Raji (cell line): Measurements from ENCODE around the gene VMP1.

Experiments used
- POLR2A ChIP-seq: IDR thresholded peaks from 2 replicates; pipeline ENCODE4 v1.6.1; 2011; ENCODE audit warnings: low read depth, low read length, control low read depth; ENCODE audit not compliant: insufficient read depth

Gene VMP1

DNA sequence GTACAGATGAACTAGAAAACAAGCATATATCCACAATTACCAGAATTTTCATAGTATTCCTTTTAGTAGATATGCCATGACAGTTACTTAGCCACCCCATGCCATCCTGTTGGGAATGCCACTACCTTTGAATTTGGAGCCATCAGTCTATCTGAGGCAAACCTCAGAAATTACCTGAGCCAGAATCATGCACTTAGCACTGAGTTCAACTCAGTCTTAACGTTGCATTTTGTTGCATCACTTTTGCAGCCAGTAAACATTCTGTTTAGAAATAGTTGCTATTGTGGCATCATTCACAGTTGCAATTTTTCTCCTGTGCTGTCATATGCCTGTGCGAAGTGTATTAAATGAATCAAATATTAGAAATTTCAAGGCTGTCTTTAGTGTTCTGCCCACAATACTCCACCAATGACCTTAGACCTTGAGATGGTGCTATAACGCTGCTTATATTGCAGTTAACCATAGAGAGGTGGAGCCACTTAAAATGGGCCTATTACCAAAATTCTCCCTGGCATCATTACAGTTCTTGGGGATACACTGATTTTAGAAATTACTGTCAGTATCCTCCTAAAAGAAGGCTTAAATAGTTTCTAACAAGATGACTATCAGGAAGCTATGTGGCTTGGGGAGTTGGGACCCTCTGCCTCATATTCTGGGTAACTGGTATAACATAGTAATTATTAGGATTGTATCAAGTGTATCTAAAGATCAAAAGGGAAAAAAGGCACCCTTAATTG is 11.3 kb upstream of the VMP1 start:
- TF ChIP-seq POLR2A, result no peak

DNA sequence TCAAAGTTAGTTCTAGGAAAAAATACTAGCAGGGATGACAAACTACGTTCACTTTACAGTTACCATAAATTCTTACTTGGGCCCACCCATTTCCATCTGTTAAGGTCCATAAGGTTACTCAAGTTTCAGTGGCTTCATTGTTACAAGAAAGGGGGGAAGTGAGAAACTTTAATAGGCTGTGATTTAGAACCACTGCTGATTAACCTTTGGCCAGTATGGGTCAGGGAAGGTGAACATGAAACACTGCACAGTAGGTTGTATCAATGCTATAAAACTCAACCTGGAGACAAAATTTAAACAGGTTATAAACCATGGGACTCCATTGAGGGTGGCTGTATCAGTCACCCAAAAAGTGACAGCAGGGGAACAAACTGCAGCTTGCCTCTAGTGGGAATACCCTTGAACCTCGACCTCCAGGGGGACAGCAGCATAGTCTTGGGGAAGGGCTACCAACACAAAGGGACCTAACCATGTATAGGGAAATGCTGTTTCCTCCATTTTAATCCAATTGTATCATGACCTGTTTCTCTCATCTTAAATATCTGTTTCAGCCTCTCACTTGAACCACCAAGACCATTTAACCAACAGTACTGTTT is 10.7 kb upstream of the VMP1 start:
- TF ChIP-seq POLR2A, result no peak

DNA sequence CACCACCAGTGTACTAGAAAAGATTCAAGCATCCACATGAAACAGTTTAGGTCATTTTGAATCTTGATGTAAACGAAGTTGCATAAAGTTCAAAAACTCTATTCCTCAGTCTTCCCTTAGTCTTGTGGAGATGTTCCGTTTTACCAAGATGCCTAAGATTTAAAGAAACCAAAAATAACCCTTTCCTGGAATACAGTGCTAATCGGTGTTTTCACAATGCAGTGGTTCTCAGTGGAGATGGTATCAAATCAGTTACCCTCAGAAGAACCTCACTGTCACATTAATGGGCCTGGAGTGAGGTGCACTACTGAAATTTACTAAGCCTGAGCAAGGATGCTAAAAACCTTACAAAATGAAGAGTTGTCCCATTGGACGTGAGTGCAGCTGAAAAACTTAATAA is 9.3 kb upstream of the VMP1 start:
- no peak for TF ChIP-seq POLR2A

DNA sequence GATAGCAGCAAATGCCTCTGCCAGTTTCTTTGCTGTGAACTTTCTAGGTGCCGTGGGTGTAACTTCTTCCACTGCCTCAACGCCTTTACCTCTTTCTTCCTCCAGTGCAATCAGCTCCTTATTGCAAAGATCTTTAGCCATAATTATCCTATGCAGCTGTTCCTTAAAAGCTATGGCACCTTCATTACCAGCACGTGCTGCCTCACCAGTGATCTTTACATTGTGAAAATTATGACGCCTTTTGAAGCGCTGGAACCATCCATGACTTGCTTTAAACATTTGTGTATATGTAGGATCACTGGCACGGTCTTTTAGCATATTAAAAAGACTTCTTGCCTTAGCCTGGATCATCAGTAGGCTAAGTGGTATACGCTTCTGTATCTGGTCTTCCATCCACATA is 8.2 kb upstream of the VMP1 start:
- TF ChIP-seq POLR2A, result no peak

DNA sequence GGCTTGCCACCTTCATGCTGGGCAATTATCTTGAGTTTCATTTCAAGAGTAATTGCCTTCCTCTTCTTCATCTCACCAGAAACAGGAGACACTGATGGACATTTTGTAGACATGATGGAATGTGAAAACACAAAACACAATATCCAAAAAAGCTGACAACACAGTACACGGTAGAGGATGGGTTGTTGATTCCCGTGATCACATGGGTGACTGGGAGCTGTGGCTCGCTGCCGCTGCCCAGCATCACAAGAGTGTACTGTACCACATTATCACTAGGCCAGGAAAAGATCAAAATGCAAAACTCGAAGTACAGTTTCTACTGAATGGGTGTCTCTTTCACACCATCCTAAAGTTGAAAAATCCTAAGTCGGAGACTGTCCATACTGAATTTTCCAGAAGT is 7.7 kb upstream of the VMP1 start:
- no peak for TF ChIP-seq POLR2A

DNA sequence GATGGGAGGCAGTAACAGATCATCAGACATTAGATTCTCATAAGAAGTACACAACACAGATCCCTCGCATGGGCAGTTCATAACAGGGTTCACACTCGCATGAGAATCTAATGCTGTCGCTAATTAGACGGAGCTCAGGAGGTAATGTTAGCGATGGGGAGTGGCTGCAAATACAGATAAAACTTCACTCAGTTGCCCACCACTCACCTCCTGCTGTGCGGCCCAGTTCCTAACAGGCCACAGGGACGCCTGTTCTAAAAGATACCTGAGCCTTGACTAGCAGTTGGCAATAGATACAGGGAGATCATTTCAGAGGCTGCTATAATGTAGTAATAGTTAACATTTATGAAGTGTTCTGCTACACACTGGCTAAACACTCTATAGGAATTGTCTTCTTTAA is 5.2 kb upstream of the VMP1 start:
- no peak for TF ChIP-seq POLR2A

DNA sequence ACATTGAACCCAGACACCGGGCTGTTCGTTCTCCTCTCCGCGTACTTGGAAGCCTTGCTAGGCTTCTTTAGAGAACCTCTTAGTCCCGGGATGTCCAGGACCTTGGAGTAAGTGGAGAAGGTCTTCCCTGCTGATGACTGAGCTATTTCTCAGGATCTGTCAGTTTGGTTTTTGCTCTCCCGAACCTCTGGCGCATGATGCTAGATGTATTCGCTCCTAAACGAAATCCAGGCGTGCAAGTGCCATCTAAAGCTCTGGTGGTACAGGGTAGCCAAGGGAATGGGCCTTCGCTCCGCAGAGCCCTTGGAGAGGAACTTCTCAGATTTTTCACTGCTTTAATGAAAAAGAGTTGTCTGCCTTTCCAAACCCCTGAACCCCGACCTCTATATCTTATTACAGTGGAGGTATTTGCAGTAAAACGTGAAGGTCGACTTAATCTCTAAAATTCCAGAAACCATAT is 547 bp downstream of the VMP1 start:
- TF ChIP-seq POLR2A, result no peak

DNA sequence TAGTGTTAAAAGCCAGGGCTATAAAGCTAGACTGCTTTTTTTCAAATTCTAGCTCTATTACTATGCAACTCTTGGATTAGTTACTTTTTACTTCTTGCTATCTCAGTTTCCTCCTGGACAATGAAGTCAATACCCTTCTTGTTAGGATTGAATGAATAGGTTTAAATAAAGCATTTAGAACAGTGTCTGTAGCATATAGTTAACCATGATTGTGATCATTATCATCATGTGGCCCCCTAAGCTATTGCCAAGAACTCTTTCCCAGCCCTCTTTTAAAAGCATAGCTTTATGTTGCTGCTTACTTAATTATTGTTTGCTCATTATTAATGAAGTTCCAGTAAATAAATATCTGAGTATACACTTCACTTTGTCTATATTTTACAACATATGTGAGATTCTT is 4.5 kb downstream of the VMP1 start:
- TF ChIP-seq POLR2A, result no peak

DNA sequence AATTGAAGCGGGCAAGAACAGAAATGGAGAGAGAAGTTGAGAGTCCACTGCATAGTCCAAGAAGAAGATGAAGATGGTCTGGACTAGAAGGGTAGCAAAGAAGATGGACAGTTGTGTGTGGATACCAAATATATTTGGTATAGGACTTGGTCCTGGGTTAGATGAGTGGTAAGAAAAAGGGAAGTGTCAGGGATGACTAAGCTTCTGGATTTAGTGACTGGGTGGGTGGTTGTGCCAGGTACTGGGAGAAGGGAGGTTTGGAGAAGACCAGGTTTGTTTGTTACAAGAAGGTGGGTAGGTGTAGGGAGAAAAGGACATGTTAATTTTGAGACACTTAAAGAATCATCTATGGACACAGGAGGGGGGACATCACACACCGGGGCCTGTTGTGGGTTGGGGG is 5.4 kb downstream of the VMP1 start:
- no peak for TF ChIP-seq POLR2A

DNA sequence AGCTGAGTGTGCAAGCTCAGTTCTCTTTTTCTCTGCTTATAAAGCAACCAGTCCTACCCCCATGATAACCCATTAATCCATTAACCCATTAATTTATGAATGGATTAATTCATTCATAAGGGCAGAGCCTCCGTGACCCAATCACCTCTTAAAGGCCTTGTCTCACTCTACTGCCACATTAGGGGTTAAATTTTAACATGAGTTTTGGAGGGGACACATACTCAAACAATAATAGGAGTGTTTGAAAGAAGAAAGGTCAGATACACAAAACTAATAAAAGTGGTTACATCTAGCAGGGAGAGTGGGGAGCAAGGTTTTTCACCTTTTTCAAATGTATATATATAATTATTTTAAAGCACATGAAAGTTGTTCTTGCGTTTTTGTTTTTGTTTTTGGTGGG is 6.8 kb downstream of the VMP1 start:
- no peak for TF ChIP-seq POLR2A

DNA sequence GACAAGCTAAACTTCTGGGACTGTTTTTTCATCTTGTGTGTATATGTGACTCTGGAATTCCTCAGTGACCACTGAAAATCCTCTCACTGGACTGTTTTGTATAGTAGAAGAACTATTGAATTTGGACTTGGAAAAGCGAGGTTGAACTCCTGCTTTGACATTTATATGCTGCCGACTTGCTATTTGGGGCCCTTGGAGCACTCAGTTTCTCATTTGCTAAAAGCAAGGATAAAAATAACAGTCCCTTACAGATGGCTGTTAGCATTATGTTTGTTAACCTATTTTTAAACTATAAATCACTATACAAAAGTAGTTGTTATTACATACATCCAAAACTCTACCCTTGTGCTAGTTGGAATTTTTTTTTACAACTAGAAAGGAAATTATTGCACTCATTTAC is 9.0 kb downstream of the VMP1 start:
- TF ChIP-seq POLR2A, result no peak

DNA sequence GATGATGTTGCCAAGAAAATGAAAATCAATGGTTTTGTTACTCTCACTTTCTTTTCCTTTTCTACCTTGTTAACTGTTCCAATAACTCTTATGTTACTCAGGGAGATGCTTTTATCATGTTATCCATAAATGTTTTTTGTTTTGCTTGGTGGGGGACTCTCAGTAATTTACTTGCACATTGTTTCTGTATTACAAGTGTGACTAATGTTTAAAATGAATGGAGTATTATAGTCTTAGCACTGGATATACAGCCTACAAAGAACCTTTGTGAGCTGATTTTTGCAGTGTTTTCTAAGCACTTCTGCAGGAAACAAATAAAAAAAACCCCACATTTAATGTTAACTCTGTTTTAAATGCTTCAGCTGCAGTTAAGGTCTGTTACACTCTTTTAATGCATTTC is 12.1 kb downstream of the VMP1 start:
- no peak for TF ChIP-seq POLR2A

DNA sequence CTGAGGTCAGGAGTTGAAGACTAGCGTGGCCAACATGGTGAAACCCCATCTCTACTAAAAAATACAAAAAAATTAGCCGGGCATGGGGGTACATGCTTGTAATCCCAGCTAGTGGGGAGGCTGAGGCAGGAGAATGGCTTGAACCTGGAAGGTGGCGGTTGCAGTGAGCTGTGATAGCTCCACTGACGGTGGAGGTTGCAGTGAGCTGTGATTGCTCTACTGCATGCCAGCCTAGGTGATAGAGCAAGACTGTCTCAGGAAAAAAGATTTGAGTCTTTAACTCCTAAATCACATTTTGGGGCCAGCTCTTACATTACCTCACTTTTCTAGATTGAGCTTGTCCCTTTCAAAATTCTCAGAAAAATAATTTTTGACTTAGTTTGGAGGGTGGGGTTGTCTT is 15.2 kb downstream of the VMP1 start:
- TF ChIP-seq POLR2A, result no peak

DNA sequence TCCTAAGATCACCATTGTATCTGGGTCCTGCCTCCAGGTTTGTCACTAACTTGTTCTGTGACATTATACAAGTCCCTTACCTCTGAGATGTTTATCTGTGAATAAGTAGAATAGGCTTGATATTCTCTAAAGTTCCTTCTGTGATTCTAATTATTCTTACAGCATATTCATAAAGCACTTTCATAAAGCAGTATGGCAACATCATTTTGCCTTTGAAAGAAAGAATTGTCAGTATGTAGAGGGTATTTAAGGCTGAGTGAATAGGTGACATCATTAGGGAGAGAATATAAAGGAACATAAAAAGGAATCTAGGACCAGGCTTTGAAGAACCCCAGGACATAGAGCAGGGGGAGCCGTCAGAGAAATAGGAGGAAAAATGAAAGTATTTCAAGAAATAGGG is 15.6 kb downstream of the VMP1 start:
- TF ChIP-seq POLR2A, result no peak

DNA sequence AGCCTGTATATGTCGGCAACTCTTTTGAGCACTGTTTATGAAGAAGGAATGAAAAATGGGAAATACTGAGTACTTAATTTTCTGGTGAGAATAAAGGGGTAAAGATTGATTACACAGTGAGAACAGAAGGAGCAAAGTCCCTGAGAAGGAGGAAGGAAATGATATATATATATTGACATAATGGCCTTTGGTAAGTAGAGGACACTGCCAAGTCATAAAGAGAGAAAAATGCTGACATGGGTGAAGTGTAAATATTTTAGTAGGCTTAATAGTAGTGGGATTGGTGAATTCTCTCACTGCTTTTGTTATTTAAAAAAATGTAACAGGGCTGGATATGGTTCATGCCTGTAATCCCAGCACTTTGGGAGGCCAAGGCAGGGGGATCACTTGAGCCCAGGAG is 16.2 kb downstream of the VMP1 start:
- TF ChIP-seq POLR2A, result no peak

DNA sequence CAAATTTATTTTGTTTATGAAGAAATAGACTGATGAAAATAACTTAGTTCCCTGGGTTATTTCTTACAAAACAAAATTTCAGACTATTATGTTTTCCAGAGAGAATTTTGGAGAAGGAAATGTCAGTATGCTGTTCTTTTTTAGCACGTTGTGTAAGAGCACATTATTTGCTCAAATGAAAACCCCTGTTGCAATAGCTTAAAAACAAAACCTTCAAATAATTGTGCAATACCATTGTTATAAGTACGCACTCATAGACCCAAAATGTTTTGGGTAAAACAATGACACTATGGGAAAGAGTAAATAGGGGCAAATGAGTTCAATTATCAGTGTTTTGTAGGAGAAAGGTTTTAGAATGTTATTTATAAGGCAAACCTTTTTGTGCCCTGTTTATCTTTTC is 18.2 kb downstream of the VMP1 start:
- no peak for TF ChIP-seq POLR2A

DNA sequence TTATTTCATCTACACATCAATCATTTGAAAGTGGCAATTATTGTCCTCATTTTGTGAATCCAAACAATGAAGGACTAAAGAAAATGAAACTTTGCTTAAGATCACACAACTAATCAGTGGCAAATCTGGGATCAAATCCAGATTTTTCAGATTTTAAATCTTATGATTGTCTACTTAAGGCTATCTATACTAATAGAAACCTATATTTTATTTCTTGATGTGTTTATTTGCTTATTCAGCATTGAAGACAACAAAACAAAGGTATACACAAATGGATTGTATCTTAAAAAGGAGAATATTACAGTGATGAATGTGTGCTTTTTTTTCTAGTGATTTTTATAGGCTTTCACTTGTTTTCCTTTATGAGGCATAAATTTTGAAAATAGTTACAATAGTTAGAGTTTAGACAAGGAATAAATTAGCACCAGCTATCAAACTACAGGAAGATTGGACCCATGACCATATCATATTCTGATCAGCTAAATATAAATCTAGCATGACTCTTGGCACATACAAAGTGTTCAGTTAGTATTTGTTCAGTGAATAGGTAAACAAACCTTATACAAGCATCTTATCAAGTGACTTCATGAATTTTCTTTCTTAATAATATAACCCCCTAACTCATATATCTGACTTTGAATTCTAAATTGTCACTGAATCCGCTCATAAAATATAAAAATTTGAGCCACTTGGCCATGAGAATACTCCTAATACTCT is 20.5 kb downstream of the VMP1 start:
- no peak for TF ChIP-seq POLR2A

DNA sequence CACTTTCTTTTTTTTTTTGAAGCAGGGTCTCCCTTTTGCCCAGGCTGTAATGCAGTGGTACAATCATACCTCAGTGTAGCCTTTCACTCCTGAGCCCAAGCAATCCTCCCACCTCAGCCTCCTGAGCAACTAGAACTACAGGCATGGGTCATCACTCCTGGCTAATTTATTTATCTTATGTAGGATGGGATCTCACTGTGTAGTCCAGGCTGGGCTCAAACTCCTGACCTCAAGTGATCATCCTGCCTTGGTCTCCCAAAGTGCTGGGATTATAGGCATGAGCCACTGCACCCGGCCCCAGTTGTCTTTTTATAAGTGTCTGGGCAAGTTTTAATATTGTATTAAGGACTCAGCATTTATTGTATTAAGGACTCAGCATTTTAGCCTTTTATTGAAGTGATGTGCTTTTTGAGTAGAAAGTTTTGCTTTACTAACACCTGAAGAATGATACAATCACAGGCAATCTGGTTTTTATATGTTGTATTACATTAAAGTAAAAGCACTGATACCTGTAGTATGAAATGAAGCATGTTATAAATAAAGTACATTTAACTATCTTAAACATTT is 22.9 kb downstream of the VMP1 start:
- no peak for TF ChIP-seq POLR2A
